Left ventricle myocardium inferior (tissue), 1 donor: Measurements from ENCODE around the gene PIGS. TPM values are rescaled to one million over a fixed set of nuclear protein-coding genes. Genes with fewer than 3 reads are reported as not detected.

ENCODE experiments used
- DNase-seq: peaks from one replicate; pipeline ENCODE4 v3.0.0-alpha.2; 2020
- H3K27ac ChIP-seq: fragments of 200-600 bp; replicated peaks from 2 replicates; pipeline ENCODE4 v1.8.0; 2021
- H3K27me3 ChIP-seq: fragments of 200-600 bp; 2 replicates; pipeline ENCODE4 v1.8.0; 2021; ENCODE audit warnings: low read depth
- H3K36me3 ChIP-seq: fragments of 200-600 bp; 2 replicates; pipeline ENCODE4 v1.8.0; 2021
- H3K4me1 ChIP-seq: fragments of 200-600 bp; 2 replicates; pipeline ENCODE4 v1.8.0; 2021
- H3K4me3 ChIP-seq: fragments of 200-600 bp; 2 replicates; pipeline ENCODE4 v1.8.0; 2021; ENCODE audit warnings: mild to moderate bottlenecking, moderate library complexity
- H3K9me3 ChIP-seq: fragments of 200-600 bp; replicated peaks from 2 replicates; pipeline ENCODE4 v1.8.0; 2021
- CTCF ChIP-seq: fragments of 200-600 bp; IDR thresholded peaks from 2 replicates; pipeline ENCODE4 v1.8.0; 2021; ENCODE audit warnings: antibody characterized with exemption, mild to moderate bottlenecking, borderline replicate concordance
- intact Hi-C: fragments of 100-400 bp; cut with micrococcal nuclease; formaldehyde crosslinking; loops from one replicate; pipeline ENCODE4 v1.11.0; 2022
- total RNA-seq: library from RNA; stranded (reverse); fragmentation: NEBNext Ultra II Directional; extraction: Animal tissue kit (Norgen Biotek cat#: 25700); gene quantifications from one replicate; pipeline ENCODE4 v1.2.1, GENCODE V29; 2021
- donor health status: DM: no; HTN: yes; CAD: no; lungs with severe emphysema.

The PIGS gene
- total RNA-seq, 1 donor from 2014 or later, result 38.2 TPM

GRCh38 chr17:28574526-28574925 lies 3.2 kb upstream of the PIGS start:
- Histone ChIP-seq H3K4me1 (peaks cover 70% of the 10 kb centered on the region), H3K27me3 (no peaks in the 10 kb centered on the region), H3K27ac (peak overlapping the region; percentile 78), H3K4me3 (peak overlapping the region; percentile 56), H3K36me3 (peaks cover 11% of the 10 kb centered on the region), H3K9me3 (no peaks in the 10 kb centered on the region)
- intact Hi-C loops, result no loop called here
- DNase-seq, result no peak
- TF ChIP-seq CTCF, result peak; percentile 30

GRCh38 chr17:28573966-28574480 lies 2.7 kb upstream of the PIGS start:
- Histone ChIP-seq H3K4me3 (peak overlapping the region; percentile 56), H3K4me1 (peaks cover 70% of the 10 kb centered on the region), H3K36me3 (peaks cover 11% of the 10 kb centered on the region), H3K27ac (peak overlapping the region; percentile 78), H3K27me3 (no peaks in the 10 kb centered on the region), H3K9me3 (no peaks in the 10 kb centered on the region)
- intact Hi-C loops, result no loop called here
- DNase-seq, result no peak
- TF ChIP-seq CTCF, result no peak

- Histone ChIP-seq H3K36me3 (peaks cover 11% of the 10 kb centered on the region), H3K27me3 (no peaks in the 10 kb centered on the region), H3K27ac (no peak overlapping the region), H3K4me3 (no peak overlapping the region), H3K9me3 (no peaks in the 10 kb centered on the region), H3K4me1 (peaks cover 70% of the 10 kb centered on the region)
- intact Hi-C loops, result no loop called here
- no peak for DNase-seq
- no peak for TF ChIP-seq CTCF
Measured at GRCh38 chr17:28573521-28573920, 2.2 kb upstream of the PIGS start.

- intact Hi-C loops, result no loop called here
- no peak for DNase-seq
- TF ChIP-seq CTCF, result no peak
- Histone ChIP-seq H3K9me3 (no peaks in the 10 kb centered on the region), H3K4me1 (peaks cover 70% of the 10 kb centered on the region), H3K27me3 (no peaks in the 10 kb centered on the region), H3K36me3 (peaks cover 11% of the 10 kb centered on the region), H3K4me3 (no peak overlapping the region), H3K27ac (no peak overlapping the region)
Measured at GRCh38 chr17:28573040-28573380, 1.7 kb upstream of the PIGS start.

GRCh38 chr17:28572259-28573039 lies 1.1 kb upstream of the PIGS start:
- DNase-seq, result no peak

More at GRCh38 chr17:28572259-28573039, 1.1 kb upstream of the PIGS start:
- Histone ChIP-seq H3K4me3 (peak overlapping the region; percentile 93), H3K4me1 (peaks cover 70% of the 10 kb centered on the region), H3K27me3 (no peaks in the 10 kb centered on the region), H3K27ac (peak overlapping the region; percentile 84), H3K36me3 (peaks cover 11% of the 10 kb centered on the region), H3K9me3 (no peaks in the 10 kb centered on the region)
- TF ChIP-seq CTCF, result no peak
- intact Hi-C loops, result no loop called here
